HG02642 (cell line): Measurements from ENCODE around the gene ST7L.

Experiments
- ATAC-seq: cut with Tn5 transposase; IDR thresholded peaks from one replicate; pipeline ENCODE4 v1.9.1; 2021; ENCODE audit warnings: mild to moderate bottlenecking; ENCODE audit not compliant: unreplicated experiment, poor library complexity

ST7L gene

DNA sequence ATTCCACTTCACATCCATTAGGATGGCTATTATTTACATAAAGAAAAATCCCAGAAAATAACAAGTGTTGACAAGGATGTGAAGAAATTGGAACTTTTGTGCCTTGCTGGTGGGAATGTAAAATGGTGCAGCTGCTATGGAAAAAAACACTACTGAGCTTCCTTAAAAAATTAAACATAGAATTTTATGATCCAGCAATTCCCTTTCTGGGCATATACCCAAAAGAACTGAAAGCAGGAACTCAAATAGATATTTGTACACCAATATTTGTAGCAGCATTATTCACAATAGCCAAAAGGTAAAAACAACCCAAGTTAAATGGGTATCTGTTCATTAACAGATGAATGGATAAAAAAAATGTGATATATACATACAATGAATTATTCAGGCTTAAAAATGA lies 64.5 kb downstream of the ST7L start:
- no peak for ATAC-seq

- no peak for ATAC-seq
These were observed 69.4 kb downstream of the ST7L start for GRCh38 chr1:112549590-112549989.

DNA sequence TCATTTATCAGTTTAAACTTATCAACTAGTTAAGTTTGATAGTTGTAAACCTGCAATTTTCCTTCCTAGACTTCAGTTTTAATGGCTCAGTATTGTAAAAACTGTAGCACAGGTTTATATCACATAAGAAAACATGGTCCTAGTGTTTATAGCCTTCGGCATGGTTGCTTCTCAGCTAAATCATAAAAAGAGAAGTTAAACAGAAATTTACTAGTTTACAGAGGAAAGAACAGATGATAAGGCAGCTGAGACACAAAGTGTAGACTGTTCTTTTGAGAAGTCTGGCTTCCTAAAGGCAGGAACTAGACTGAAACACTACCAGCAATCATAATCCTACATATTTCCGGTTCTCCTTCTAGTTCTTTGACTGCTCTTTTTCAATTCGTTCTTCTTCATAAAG lies 70.4 kb downstream of the ST7L start:
- no peak for ATAC-seq

DNA sequence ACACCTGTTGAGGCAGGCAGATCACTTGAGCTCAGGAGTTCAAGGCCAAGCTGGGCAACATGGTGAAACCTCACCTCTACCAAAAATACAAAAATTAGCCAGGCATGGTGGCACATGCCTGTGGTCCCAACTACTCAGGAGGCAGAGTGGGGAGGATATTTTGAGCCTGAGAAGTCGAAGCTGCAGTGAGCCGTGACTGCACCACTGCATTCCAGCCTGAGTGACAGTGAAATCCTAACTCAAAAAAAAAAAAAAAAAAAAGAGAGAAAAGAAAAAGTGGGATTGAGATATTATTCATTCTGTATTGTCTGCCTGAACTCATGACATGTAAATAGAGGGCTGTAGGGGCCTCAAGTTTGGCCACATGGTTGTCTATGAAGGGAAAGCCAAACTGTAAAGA lies 72.9 kb downstream of the ST7L start:
- no peak for ATAC-seq

DNA sequence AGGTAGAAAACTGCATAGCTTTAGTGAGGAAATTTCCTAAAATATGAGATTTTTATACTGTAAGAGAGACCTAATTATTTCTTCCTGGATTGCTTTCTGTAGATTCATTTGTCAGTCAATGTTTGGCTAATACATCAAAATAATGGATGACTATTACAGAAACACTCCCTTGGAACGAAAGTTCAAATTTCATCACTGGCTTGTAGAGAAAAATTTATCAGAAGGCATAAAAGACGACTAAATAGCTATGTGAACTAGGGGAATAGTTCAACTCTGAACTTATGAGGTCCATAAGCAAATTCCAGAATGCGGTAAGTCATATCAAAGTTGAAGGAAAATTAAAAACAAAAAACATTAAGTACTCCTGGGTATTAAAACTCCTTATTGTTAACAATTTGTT lies 74.2 kb downstream of the ST7L start:
- ATAC-seq = no peak

DNA sequence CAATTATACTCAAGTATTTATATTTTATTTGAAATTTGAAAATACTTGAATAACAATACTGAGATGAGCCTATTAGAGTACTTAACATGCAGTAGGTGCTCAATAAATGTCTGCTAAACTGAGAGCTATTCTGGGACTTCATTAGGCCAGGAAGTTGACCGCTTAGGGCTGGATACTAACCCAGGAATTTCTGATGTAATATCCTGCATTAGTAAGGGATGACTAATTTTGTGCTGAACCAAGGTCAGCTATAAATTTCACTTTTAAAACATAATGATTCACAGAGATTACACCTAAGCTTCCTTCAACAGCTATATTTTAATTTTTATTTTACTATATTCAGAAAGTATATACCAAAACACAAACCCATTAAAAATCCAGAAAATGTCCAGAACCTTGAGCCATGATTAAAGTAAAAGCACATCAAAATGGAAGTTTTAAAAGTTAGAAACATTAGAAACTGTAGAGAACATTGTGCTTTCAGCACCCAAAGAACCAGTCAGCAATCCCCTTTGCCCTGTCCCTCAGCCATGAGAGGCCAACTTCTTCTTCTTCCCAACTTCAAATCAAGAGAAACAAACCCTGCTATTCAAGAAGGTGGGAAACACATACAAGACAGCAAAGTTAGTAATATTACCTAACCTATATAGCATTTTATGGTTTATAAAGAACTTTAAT lies 74.8 kb downstream of the ST7L start:
- no peak for ATAC-seq

DNA sequence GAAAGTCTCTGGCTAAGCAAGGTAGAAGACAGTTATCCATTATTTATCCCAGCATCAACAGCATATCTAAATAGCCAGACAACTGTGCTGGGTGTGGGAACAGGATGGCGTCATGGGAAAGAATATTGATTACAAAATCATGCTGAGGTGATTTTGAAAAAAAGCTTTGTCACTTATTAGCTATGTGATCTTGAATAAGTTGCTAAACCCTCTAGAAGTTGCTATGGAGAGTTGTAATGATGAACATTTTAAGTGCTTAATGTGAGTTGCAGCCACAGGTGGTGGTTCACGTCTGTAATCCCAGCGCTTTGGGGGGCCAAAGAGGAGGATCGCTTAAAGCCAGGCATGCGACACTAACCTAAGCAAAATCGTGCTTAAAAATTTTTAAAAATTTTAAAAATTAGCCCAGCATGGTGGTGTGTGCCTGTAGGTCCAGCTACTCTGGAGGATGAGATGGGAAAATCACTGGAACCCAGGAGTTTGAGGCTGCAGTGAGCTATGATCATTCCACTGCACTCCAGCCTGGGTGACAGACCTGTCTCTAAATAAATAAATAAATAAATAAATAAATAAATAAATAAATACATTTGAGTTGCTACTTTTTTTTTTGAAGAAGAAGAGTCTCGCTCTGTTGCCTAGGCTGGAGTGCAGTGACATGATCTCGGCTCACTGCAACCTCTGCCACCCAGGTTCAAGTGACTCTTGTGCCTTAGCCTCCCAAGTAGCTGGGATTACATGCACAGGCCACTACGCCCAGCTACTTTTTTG lies 76.6 kb downstream of the ST7L start:
- ATAC-seq = no peak

- no peak for ATAC-seq
These were observed 77.6 kb downstream of the ST7L start for GRCh38 chr1:112541299-112541698.

GRCh38 chr1:112540226-112540794 lies 78.6 kb downstream of the ST7L start:
- no peak for ATAC-seq

DNA sequence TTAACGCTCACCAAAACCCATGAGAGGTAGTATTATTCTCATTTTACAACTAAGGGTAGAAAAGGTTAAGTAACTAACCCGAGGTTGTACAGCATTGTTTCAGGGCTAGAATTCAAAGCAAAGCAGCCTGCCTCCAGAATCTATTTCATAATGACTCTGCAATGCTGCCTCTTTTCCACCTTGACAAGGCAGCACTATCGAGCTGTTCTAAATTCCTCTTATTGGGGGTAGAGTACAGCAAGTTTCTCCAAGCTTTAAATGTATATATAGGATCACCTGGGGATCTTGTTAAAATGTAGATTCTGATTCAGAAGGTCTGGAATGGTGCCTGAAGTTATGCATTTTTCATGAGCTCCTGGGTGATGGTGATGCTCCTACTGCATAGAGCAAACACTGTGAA lies 80.1 kb downstream of the ST7L start:
- no peak for ATAC-seq

GRCh38 chr1:112537456-112537855 lies 81.5 kb downstream of the ST7L start:
- ATAC-seq = no peak

DNA sequence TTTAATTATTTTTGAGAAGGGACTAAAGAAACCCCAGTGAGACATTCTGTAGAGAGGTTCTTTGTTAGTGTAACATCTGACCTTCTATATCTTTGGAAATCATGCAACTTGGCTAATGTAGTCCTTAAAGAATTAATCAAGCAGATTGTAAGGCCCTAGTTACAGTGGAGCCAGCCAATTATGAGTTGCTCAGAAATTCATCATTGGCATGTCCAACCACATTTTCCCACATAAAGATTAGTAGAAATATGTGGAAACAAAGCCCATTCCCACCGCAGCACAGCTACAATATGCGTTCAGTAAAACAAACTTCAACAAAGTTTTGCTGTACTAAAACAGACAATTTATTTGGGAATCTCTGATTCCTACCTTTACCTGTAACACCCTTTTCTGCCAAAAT lies 82.4 kb downstream of the ST7L start:
- no peak for ATAC-seq

DNA sequence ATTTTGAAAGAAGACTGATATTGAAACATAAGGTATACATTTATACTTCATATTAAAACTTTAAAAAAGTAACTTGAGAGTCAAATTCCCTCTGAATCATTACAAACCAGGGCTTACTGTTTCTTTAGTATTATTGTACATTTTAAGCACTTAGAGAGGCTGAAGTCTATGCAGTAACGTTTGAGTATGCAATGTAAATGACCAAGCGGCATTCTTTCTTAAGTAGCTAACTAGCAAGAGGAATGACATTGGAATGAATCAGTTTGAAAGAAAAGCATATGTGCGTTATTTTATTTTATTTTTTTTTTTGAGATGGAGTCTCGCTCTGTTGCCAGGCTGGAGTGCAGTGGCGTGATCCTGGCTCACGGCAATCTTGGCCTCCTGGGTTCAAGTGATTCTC lies 85.9 kb downstream of the ST7L start:
- ATAC-seq = no peak

- no peak for ATAC-seq
These were observed 86.9 kb downstream of the ST7L start for GRCh38 chr1:112532064-112532463.

DNA sequence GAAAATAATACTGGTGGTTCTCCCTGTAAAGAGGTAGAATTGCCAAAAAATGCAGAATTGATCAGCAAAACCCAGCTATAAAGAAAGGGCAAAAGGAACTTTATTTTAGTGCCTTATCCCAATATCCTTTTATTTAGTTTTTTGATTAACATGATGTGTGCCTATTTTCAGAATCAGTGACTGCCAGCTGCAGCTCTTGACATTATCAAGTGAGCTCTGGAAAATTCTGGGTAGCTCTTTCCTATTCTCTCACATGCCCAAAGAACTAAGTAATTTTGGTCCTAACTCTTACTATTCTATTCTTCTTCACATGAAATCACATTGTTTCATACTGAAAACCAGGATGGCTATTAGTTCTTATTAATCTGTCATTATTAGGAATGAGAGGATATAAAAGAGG lies 88.1 kb downstream of the ST7L start:
- no peak for ATAC-seq

GRCh38 chr1:112529301-112529700 lies 89.6 kb downstream of the ST7L start:
- no peak for ATAC-seq

- ATAC-seq = no peak
These were observed 90.9 kb downstream of the ST7L start for GRCh38 chr1:112528076-112528475.

- no peak for ATAC-seq
These were observed 91.5 kb downstream of the ST7L start for GRCh38 chr1:112527266-112528010.

DNA sequence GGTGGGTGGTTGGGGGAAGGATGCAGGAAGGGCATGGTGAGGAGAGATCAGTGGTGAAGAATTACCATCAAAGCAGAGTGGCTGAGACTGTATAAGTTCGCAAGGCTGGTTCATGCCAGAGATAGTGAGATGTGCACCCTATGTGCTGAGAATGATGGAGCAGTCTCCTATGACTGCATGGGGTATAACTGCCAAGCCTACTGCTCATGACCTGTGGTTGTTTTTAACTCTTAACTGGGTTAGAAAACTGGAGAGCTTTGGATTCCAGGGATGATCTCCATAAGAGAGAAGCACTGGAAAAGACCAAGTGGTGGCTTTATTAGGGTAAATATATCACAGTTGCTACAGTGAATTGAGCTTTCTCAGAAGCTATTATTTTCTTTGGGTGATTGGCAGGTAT lies 94.0 kb downstream of the ST7L start:
- ATAC-seq = no peak

GRCh38 chr1:112524251-112524650 lies 94.7 kb downstream of the ST7L start:
- ATAC-seq = no peak

GRCh38 chr1:112522621-112523020 lies 96.3 kb downstream of the ST7L start:
- no peak for ATAC-seq
